HepG2 (cell line): Measurements from ENCODE around the gene TATDN3. TPM values are rescaled to one million over a fixed set of nuclear protein-coding genes. Genes with fewer than 3 reads are reported as not detected.
A peak's percentile ranks its signal among the peaks of the same experiment; 100 is the strongest.

Experiments
- ATAC-seq: fragments of 200-7000 bp; cut with Tn5 transposase; 3 replicates; pipeline ENCODE4 v1.9.1; 2020; ENCODE audit warnings: mild to moderate bottlenecking, moderate library complexity
- BruUV-seq: library from RNA; stranded (reverse); fragments of 400-500 nt; replicated peaks from 2 replicates; lab custom pipeline; 2021; lab: Mats Ljungman, UMichigan
- CTCF ChIA-PET: fragments of 300-600 bp; formaldehyde crosslinking; extraction: SDS; loops from one replicate; lab custom pipeline; 2021; ENCODE audit warnings: low total read pairs, inconsistent platforms, low intra/inter-chr PET ratio; lab: Yijun Ruan, JAX
- POLR2A ChIA-PET: fragments of 350-600 bp; sonication (Branson Sonifier 250); formaldehyde crosslinking; loops from one replicate; lab custom pipeline; 2020; ENCODE audit warnings: antibody characterized with exemption, inconsistent platforms; lab: Yijun Ruan, JAX
- DNase-seq: peaks from one replicate; pipeline ENCODE4 v3.0.0-alpha.2; 2015; ENCODE audit warnings: low spot score
- FAIRE-seq: peaks from 3 replicates; lab custom pipeline; 2011; peaks lifted over from hg19 to GRCh38; lab: Jason Lieb, UNC
- H2AFZ ChIP-seq: one replicate; pipeline ENCODE4 v1.6.1; 2011; ENCODE audit warnings: low read length, inconsistent platforms
- H3K27ac ChIP-seq: fragments of 300-600 bp; 3 replicates; pipeline ENCODE4 v1.8.0; 2011; ENCODE audit warnings: mixed run types, mild to moderate bottlenecking, mixed read lengths, low read length, inconsistent platforms; ENCODE audit not compliant: insufficient read depth; ENCODE audit errors: extremely low read length
- H3K27me3 ChIP-seq, 2 experiments: fragments of 200-600 bp in 1 of 2; 2 replicates in 1 of 2; 3 replicates in 1 of 2; pipeline versions ENCODE4 v1.6.0 to v1.8.0; 2011; ENCODE audit warnings: low read length in 2 of 2, mild to moderate bottlenecking in 2 of 2, moderate library complexity in 2 of 2, inconsistent platforms in 1 of 2; ENCODE audit not compliant: insufficient read depth in 2 of 2, control insufficient read depth in 1 of 2
- H3K36me3 ChIP-seq, 2 experiments: fragments of 200-600 bp in 1 of 2; replicated peaks in 1 of 2; 2 replicates in 1 of 2; 3 replicates in 1 of 2; pipeline versions ENCODE4 v1.5.1 to v1.8.0; 2011; ENCODE audit warnings: low read length in 2 of 2, inconsistent platforms in 1 of 2; ENCODE audit not compliant: insufficient read depth in 2 of 2, control insufficient read depth in 1 of 2
- H3K4me1 ChIP-seq: 2 replicates; pipeline ENCODE4 v1.5.1; 2012; ENCODE audit warnings: low read length, inconsistent platforms; ENCODE audit not compliant: insufficient read depth
- H3K4me2 ChIP-seq: 2 replicates; pipeline ENCODE4 v1.6.0; 2011; ENCODE audit warnings: low read depth, low read length, inconsistent platforms
- H3K4me3 ChIP-seq, 3 experiments: fragments of 200-600 bp in 1 of 3; sonication (generic), shearing (Covaris generic) in 1 of 3; replicated peaks in 1 of 3; 2 replicates each; pipeline ENCODE4 v1.5.1; 2011 to 2016; ENCODE audit warnings: low read length in 3 of 3, inconsistent platforms in 2 of 3, low read depth in 2 of 3, mild to moderate bottlenecking in 2 of 3, control low read depth in 1 of 3, mixed read lengths in 1 of 3; ENCODE audit not compliant: insufficient read depth in 1 of 3
- H3K79me2 ChIP-seq: one replicate; pipeline ENCODE4 v1.6.1; 2011; ENCODE audit warnings: low read length, inconsistent platforms; ENCODE audit not compliant: insufficient read depth
- H3K9ac ChIP-seq: 2 replicates; pipeline ENCODE4 v1.6.0; 2011; ENCODE audit warnings: mild to moderate bottlenecking, low read depth, low read length, inconsistent platforms; ENCODE audit not compliant: insufficient read depth
- H3K9me3 ChIP-seq: 2 replicates; pipeline ENCODE4 v1.5.1; 2012; ENCODE audit warnings: mild to moderate bottlenecking, low read length
- H4K20me1 ChIP-seq: 2 replicates; pipeline ENCODE4 v1.6.0; 2011; ENCODE audit warnings: inconsistent platforms, mild to moderate bottlenecking, low read length, moderate library complexity; ENCODE audit not compliant: insufficient read depth
- HDAC6 ChIP-seq: fragments of 200-600 bp; sonication (generic); IDR thresholded peaks from 2 replicates; pipeline ENCODE4 v1.7.0; 2017; ENCODE audit warnings: mild to moderate bottlenecking, antibody characterized with exemption, low read length, low read depth
- NFIC ChIP-seq: IDR thresholded peaks from 2 replicates; pipeline ENCODE4 v1.6.1; 2012; ENCODE audit warnings: mild to moderate bottlenecking, low read length, inconsistent platforms
- POLR2G ChIP-seq: fragments of 200-400 bp; formaldehyde crosslinking; IDR thresholded peaks from 2 replicates; pipeline ENCODE4 v1.6.1; 2018; ENCODE audit warnings: mild to moderate bottlenecking, low read depth, low read length, moderate library complexity
- PRDM15 ChIP-seq: sonication (generic); formaldehyde crosslinking; IDR thresholded peaks from 2 replicates; pipeline ENCODE4 v1.4.0; 2020; ENCODE audit warnings: missing genetic modification reagents
- SSRP1 ChIP-seq: IDR thresholded peaks from 2 replicates; pipeline ENCODE4 v1.6.1; 2016; ENCODE audit warnings: control low read depth
- STAG1 ChIP-seq: sonication (generic); formaldehyde crosslinking; IDR thresholded peaks from 2 replicates; pipeline ENCODE4 v1.4.0; 2020; ENCODE audit warnings: missing genetic modification reagents
- ZNF609 ChIP-seq: sonication (generic); formaldehyde crosslinking; IDR thresholded peaks from 2 replicates; pipeline ENCODE4 v1.4.0; 2020; ENCODE audit warnings: mild to moderate bottlenecking, missing genetic modification reagents, borderline replicate concordance
- ZNF800 ChIP-seq: sonication (generic); formaldehyde crosslinking; IDR thresholded peaks from 2 replicates; pipeline ENCODE4 v1.4.0; 2020; ENCODE audit warnings: missing genetic modification reagents
- WGBS: methylation state at CpG from one replicate; pipeline ENCODE4 v1.1.6; 2017; ENCODE audit warnings: low lambda C conversion rate; 5-methylcytosine and 5-hydroxymethylcytosine counted together
- in situ Hi-C: cut with HindIII; loops from 2 replicates; pipeline ENCODE4 v1.10.0; 2017; ENCODE audit warnings: low pct_unique_long_range_greater_than_20kb; ENCODE audit not compliant: extremely low pct_ligation_motif_present
- intact Hi-C: fragments of 100-400 bp; cut with micrococcal nuclease; formaldehyde crosslinking; loops from one replicate; pipeline ENCODE4 v1.10.0; 2022; ENCODE audit not compliant: unreplicated experiment
- polyA plus RNA-seq, 8 experiments: library from polyadenylated mRNA; depleted of rRNA in 3 of 8; stranded (reverse) in 7 of 8; unstranded in 1 of 8; fragments of >200 nt; fragmentation: Illumina TruSeq in 4 of 8; extraction: Trizol in 4 of 8; gene quantifications; 2 replicates each; pipeline versions ENCODE4 v1.2.1 to v1.2.3, GENCODE V29; 2011 to 2016; ENCODE audit warnings: low read depth in 4 of 8, missing spikeins in 1 of 8, mixed read lengths in 1 of 8; ENCODE audit not compliant: insufficient read depth in 1 of 8
- total RNA-seq, 5 experiments: library from RNA; depleted of rRNA; stranded (reverse); fragments of >200 nt; fragmentation: Illumina TruSeq; extraction: Trizol; gene quantifications; 2 replicates each; pipeline ENCODE4 v1.2.3, GENCODE V29; 2016; ENCODE audit warnings: low read depth in 1 of 5
- TF ChIP-seq, protein P1 (sequence below): sonication (generic); formaldehyde crosslinking; IDR thresholded peaks from 2 replicates; pipeline ENCODE4 v1.8.0; 2022; ENCODE audit warnings: mild to moderate bottlenecking, missing genetic modification reagents, borderline replicate concordance

Gene TATDN3
- total and polyA plus RNA-seq, 2 of the 13 experiments (the other 11 are each of a cell fraction or from before 2014, with no cell fraction given): 7.3 to 8.6 TPM

- TF ChIP-seq STAG1 (CRISPR knock-in tag) (peak; percentile 14; the same call in 1 of the 2 replicates), NFIC (peak; percentile 53; the same call in 1 of the 2 replicates)
These were observed 36.2 kb downstream of the TATDN3 start (continued) for GRCh38 chr1:212827831-212828278.

DNA sequence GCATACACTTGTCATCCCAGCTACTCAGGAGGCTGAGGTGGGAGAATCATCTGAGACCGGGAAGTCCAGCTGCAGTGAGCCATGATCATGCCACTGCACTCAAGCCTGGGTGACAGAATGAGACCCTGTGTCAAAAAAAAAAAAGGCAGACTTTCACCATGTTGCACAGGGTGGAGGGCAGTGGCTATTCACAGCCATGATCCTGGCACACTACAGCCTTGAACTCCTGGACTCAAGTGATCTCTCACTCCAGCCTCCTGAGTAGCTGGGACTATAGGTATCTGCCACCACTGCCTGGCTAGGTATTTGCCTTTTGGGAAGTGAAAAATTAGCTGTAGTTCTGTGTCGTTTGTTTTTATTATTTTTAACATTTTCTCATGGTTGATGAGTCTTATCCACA is 36.7 kb downstream of the TATDN3 start:
- Histone ChIP-seq H3K9me3 (peaks cover 16% of the 10 kb centered on the region), H3K36me3 (no peaks in the 10 kb centered on the region), H2AFZ (no peak overlapping the region), H3K27ac (peak overlapping the region; percentile 98), H3K79me2 (no peaks in the 10 kb centered on the region), H4K20me1 (no peaks in the 10 kb centered on the region), H3K4me1 (peaks cover 48% of the 10 kb centered on the region), H3K9ac (peak overlapping the region; percentile 75), H3K27me3 (no peaks in the 10 kb centered on the region), H3K4me2 (peak overlapping the region; percentile 98), H3K4me3 (peak overlapping the region; percentile 32 to 64 (median 36); a peak in 5 of 6 replicates)
- peak; percentile 75 for ATAC-seq
- no TSS peak for BruUV-seq
- peak; percentile 61 for DNase-seq
- ChIA-PET CTCF (no interaction called here), POLR2A (interaction anchor here (0.6 to 4.0 kb wide), 8 partner anchors 8 to 67 kb away, joined by 3 to 49 read pairs (median 4); partner anchors contain the start of genes FLVCR1, NSL1, SPATA45 and TATDN3)
- intact Hi-C loops (no loop called here), in situ Hi-C loops (no loop called here)
- peak; percentile 56 for FAIRE-seq
- WGBS: 2% methylated on average over 2 of the region's 2 CpGs
- TF ChIP-seq HDAC6: no peak
- 0 out of 2 replicates have a peak, but pooled peaks have one; percentile 57 for TF ChIP-seq ZNF800 (CRISPR knock-in tag)
- TF ChIP-seq ZNF609 (CRISPR knock-in tag): no peak
- TF ChIP-seq POLR2G: no peak
- TF ChIP-seq SSRP1 (CRISPR knock-in tag): no peak
- TF ChIP-seq, protein P1, sequence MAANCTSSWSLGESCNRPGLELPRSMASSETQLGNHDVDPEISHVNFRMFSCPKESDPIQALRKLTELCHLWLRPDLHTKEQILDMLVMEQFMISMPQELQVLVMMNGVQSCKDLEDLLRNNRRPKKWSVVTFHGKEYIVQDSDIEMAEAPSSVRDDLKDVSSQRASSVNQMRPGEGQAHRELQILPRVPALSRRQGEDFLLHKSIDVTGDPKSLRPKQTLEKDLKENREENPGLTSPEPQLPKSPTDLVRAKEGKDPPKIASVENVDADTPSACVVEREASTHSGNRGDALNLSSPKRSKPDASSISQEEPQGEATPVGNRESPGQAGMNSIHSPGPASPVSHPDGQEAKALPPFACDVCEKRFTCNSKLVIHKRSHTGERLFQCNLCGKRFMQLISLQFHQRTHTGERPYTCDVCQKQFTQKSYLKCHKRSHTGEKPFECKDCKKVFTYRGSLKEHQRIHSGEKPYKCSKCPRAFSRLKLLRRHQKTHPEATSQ (CRISPR knock-in tag): no peak
- no peak for TF ChIP-seq PRDM15 (CRISPR knock-in tag)
